Stimulated activated CD4-positive, alpha-beta T cell treated with anti-CD3 and anti-CD28 coated beads, Interleukin-15, amount 100 ng/mL, for 24 hours (primary cell): Measurements from ENCODE around the gene ZNG1A.
"Not testable (repeated sequence)": the region's sequence is repeated elsewhere in the genome, so short reads cannot be mapped to it uniquely, and the experiment has no call there.

Source experiments
- DNase-seq: peaks from one replicate; pipeline ENCODE4 v3.0.0-alpha.2; 2020

The ZNG1A gene

GRCh38 chr9:169757-170156 is 9.1 kb downstream of the ZNG1A start:
- not testable (repeated sequence) for DNase-seq

- DNase-seq: not testable (repeated sequence)
These were observed 19.0 kb downstream of the ZNG1A start for GRCh38 chr9:159871-160270.

- not testable (repeated sequence) for DNase-seq
These were observed 27.7 kb downstream of the ZNG1A start for GRCh38 chr9:151173-151572.

GRCh38 chr9:139880-140279 is 39.0 kb downstream of the ZNG1A start:
- DNase-seq: not testable (repeated sequence)

- DNase-seq: not testable (repeated sequence)
These were observed 60.8 kb downstream of the ZNG1A start, which contains the start of gene FOXD4 for GRCh38 chr9:117995-118467. Gene FOXD4 (minus strand): TSS chr9:118417. CDS start chr9:118119, 298 bp downstream.

- peak; percentile 41 for DNase-seq
These were observed 61.5 kb downstream of the ZNG1A start for GRCh38 chr9:117144-117994.

- peak; percentile 18 for DNase-seq
These were observed 62.4 kb downstream of the ZNG1A start for GRCh38 chr9:116239-117077.

GRCh38 chr9:115118-115451 is 63.8 kb downstream of the ZNG1A start:
- not testable (repeated sequence) for DNase-seq

GRCh38 chr9:114267-115117 is 64.4 kb downstream of the ZNG1A start:
- peak; percentile 14 for DNase-seq

GRCh38 chr9:113468-114266 is 65.2 kb downstream of the ZNG1A start:
- DNase-seq: peak; percentile 63

- peak; percentile 6 for DNase-seq
These were observed 66.0 kb downstream of the ZNG1A start for GRCh38 chr9:112589-113467.

- not testable (repeated sequence) for DNase-seq
These were observed 68.2 kb downstream of the ZNG1A start for GRCh38 chr9:110672-111071.

GRCh38 chr9:109540-109939 is 69.3 kb downstream of the ZNG1A start:
- DNase-seq: not testable (repeated sequence)

GRCh38 chr9:108742-109495 is 69.9 kb downstream of the ZNG1A start:
- not testable (repeated sequence) for DNase-seq

- DNase-seq: peak; percentile 3
These were observed 72.9 kb downstream of the ZNG1A start for GRCh38 chr9:105991-106390.

GRCh38 chr9:100430-100829 is 78.4 kb downstream of the ZNG1A start:
- DNase-seq: not testable (repeated sequence)

- DNase-seq: not testable (repeated sequence)
These were observed 79.0 kb downstream of the ZNG1A start for GRCh38 chr9:99867-100266.

GRCh38 chr9:98775-99174 is 80.1 kb downstream of the ZNG1A start:
- not testable (repeated sequence) for DNase-seq

GRCh38 chr9:94992-95391 is 83.9 kb downstream of the ZNG1A start:
- DNase-seq: not testable (repeated sequence)

GRCh38 chr9:94323-94722 is 84.5 kb downstream of the ZNG1A start:
- not testable (repeated sequence) for DNase-seq
